Breast epithelium (tissue), 3 donors: ENCODE measurements around the gene FEM1B.

Experiments used
- POLR2AphosphoS5 ChIP-seq, 3 donors: sonication (generic); formaldehyde crosslinking; IDR thresholded peaks; one replicate each; pipeline ENCODE4 v1.6.1; 2017; ENCODE audit warnings: antibody characterized with exemption in 3 of 3
- TF ChIP-seq, protein P1 (sequence below), 3 donors: fragments of 450-650 bp; IDR thresholded peaks; one replicate each; pipeline ENCODE4 v1.5.1; 2016 to 2017; ENCODE audit warnings: antibody characterized with exemption in 3 of 3, mild to moderate bottlenecking in 3 of 3, moderate library complexity in 3 of 3

DNA sequence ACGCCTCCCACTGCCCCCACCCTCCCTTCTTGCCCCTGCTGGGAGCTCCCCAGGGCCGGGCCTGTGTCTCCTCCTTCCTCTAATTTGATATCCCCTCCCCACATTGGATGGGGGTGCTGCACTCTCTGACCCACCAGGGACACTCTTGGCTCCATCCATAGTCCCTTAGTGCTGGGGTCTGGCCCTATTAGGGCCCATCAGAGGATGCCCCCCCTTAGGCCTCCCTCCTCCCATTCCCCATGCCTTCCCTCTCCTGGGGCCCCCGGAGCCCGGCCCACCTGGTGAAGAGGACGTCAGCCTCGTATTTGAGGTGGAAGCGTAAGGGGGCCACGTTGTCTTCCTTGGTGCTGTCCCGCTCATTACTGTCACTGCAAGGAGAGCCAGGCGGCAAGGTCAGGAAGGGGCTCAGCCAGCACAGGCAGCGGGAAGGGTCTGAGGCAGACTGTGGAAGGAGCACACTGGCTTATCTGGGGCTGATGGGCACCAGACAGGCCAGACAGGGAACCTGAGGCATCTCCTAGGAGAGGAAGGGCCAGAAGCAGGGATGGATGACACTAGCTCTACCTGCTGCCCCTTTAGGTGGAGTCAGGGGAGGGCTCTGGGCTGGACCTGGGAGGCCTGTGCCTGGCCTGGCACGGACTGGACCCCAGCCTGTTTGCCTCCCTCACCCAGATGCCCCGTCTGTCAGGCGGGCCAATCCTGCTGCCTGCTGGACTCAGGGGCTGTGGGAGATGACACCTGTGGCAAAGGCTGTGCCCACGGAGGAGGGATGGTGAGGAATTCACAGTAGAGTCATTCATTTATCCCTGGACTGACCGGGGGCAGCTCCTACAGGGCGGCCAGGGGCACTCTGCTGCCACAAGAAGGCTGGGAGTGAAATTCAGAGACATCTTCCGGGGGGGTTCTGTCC is 36.2 kb downstream of the FEM1B start:
- TF ChIP-seq, protein P1, sequence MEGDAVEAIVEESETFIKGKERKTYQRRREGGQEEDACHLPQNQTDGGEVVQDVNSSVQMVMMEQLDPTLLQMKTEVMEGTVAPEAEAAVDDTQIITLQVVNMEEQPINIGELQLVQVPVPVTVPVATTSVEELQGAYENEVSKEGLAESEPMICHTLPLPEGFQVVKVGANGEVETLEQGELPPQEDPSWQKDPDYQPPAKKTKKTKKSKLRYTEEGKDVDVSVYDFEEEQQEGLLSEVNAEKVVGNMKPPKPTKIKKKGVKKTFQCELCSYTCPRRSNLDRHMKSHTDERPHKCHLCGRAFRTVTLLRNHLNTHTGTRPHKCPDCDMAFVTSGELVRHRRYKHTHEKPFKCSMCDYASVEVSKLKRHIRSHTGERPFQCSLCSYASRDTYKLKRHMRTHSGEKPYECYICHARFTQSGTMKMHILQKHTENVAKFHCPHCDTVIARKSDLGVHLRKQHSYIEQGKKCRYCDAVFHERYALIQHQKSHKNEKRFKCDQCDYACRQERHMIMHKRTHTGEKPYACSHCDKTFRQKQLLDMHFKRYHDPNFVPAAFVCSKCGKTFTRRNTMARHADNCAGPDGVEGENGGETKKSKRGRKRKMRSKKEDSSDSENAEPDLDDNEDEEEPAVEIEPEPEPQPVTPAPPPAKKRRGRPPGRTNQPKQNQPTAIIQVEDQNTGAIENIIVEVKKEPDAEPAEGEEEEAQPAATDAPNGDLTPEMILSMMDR (IDR thresholded peaks at IDR 0.05): no peak
- no peak for TF ChIP-seq POLR2AphosphoS5 (IDR thresholded peaks at IDR 0.05)
